ENCODE measurements around the gene ZNF100.
"Not testable (repeated sequence)": the region's sequence is repeated elsewhere in the genome, so short reads cannot be mapped to it uniquely, and the experiment has no call there.

DNA sequence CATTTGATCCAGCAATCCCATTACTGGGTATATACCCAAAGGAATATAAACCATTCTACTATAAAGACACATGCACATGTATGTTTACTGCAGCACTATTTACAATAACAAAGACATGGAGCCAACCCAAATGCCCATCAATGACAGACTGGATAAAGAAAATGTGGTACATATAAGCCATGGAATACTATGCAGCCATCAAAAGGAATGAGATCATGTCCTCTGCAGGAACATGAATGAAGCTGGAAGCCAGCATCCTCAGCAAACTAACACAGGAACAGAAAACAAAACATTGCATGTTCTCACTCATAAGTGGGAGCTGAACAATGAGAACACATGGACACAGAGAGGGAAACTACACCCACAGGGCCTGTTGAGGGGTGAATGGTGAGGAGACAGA, 11.8 kb downstream of the ZNF100 start:
- not testable (repeated sequence) for TF ChIP-seq EZH2 (IDR thresholded peaks at IDR 0.05); POLR2AphosphoS5 (IDR thresholded peaks at IDR 0.05; ENCODE audit: borderline replicate concordance, low read depth, low read length)

Data from SK-N-MC (cell line).